GM19468 (cell line): ENCODE results near the gene CARD10.

Experiments used
- ATAC-seq: cut with Tn5 transposase; IDR thresholded peaks from one replicate; pipeline ENCODE4 v1.9.1; 2021; ENCODE audit warnings: mild to moderate bottlenecking, moderate library complexity, moderate number of reproducible peaks; ENCODE audit not compliant: unreplicated experiment; ENCODE audit errors: extremely low read depth

Gene CARD10

GRCh38 chr22:37505565-37505964 lies 13.7 kb downstream of the CARD10 start:
- no peak for ATAC-seq

GRCh38 chr22:37504964-37505363 lies 14.3 kb downstream of the CARD10 start:
- no peak for ATAC-seq

- no peak for ATAC-seq
Observed at GRCh38 chr22:37503850-37504249, 15.4 kb downstream of the CARD10 start.

- ATAC-seq = no peak
Observed at GRCh38 chr22:37503183-37503683, 16.0 kb downstream of the CARD10 start.

GRCh38 chr22:37502342-37503182 lies 16.7 kb downstream of the CARD10 start:
- no peak for ATAC-seq

GRCh38 chr22:37501610-37502341 lies 17.4 kb downstream of the CARD10 start:
- no peak for ATAC-seq

GRCh38 chr22:37500745-37501609 lies 18.2 kb downstream of the CARD10 start:
- ATAC-seq = no peak

GRCh38 chr22:37499789-37500540 lies 19.2 kb downstream of the CARD10 start:
- ATAC-seq = no peak

GRCh38 chr22:37499027-37499707 lies 20.0 kb downstream of the CARD10 start:
- ATAC-seq = no peak

GRCh38 chr22:37498289-37498909 lies 20.8 kb downstream of the CARD10 start:
- no peak for ATAC-seq

GRCh38 chr22:37497062-37497599 lies 22.1 kb downstream of the CARD10 start:
- no peak for ATAC-seq

- ATAC-seq = no peak
Observed at GRCh38 chr22:37496651-37497050, 22.6 kb downstream of the CARD10 start.

- ATAC-seq = no peak
Observed at GRCh38 chr22:37493979-37494378, 25.2 kb downstream of the CARD10 start.

GRCh38 chr22:37492428-37493344 lies 26.5 kb downstream of the CARD10 start:
- no peak for ATAC-seq

- no peak for ATAC-seq
Observed at GRCh38 chr22:37491559-37492427, 27.4 kb downstream of the CARD10 start.

- no peak for ATAC-seq
Observed at GRCh38 chr22:37491106-37491505, 28.1 kb downstream of the CARD10 start.
